Measurements from ENCODE around the gene SCN7A.

- TF ChIP-seq POLR2A (IDR thresholded peaks at IDR 0.05) (no peak), CTCF (IDR thresholded peaks at IDR 0.05) (no peak)
These were observed 101.0 kb downstream of the SCN7A start for GRCh38 chr2:166393008-166393407.

All from testis (tissue), 2 donors.